GM23338 (cell line): ENCODE measurements around the gene GRHPR. TPM values are rescaled to one million over a fixed set of nuclear protein-coding genes. Genes with fewer than 3 reads are reported as not detected.

ENCODE experiments used
- ATAC-seq: fragments of 200-7000 bp; cut with Tn5 transposase; 3 replicates; pipeline ENCODE4 v1.9.1; 2020
- DNase-seq: peaks from one replicate; pipeline ENCODE4 v3.0.0-alpha.2; 2015; ENCODE audit warnings: low spot score
- H2AFZ ChIP-seq: fragments of 200-600 bp; sonication (generic); 2 replicates; pipeline ENCODE4 v1.8.0; 2016; ENCODE audit warnings: antibody characterized with exemption, mild to moderate bottlenecking, moderate library complexity
- H3F3A ChIP-seq: fragments of 200-600 bp; sonication (generic); replicated peaks from 2 replicates; pipeline ENCODE4 v1.8.0; 2017; ENCODE audit warnings: antibody characterized with exemption, mixed run types, low read depth
- H3K27ac ChIP-seq: fragments of 200-600 bp; sonication (generic); 2 replicates; pipeline ENCODE4 v1.6.1; 2016; ENCODE audit warnings: low read depth
- H3K27me3 ChIP-seq: fragments of 200-600 bp; sonication (generic); 2 replicates; pipeline ENCODE4 v1.8.0; 2016; ENCODE audit warnings: mild to moderate bottlenecking, mixed run types, moderate library complexity; ENCODE audit not compliant: insufficient read depth
- H3K36me3 ChIP-seq: fragments of 200-600 bp; sonication (generic); 2 replicates; pipeline ENCODE4 v1.8.0; 2016; ENCODE audit warnings: mild to moderate bottlenecking; ENCODE audit not compliant: insufficient read depth
- H3K4me1 ChIP-seq: fragments of 200-600 bp; sonication (generic); 2 replicates; pipeline ENCODE4 v1.8.0; 2016; ENCODE audit warnings: mild to moderate bottlenecking, moderate library complexity; ENCODE audit not compliant: insufficient read depth
- H3K4me2 ChIP-seq: fragments of 200-600 bp; sonication (generic); 2 replicates; pipeline ENCODE4 v1.7.1; 2017; ENCODE audit warnings: mixed run types
- H3K4me3 ChIP-seq: fragments of 200-600 bp; sonication (generic); 2 replicates; pipeline ENCODE4 v1.6.1; 2016; ENCODE audit warnings: mixed run types
- H3K79me2 ChIP-seq: fragments of 200-600 bp; sonication (generic); replicated peaks from 2 replicates; pipeline ENCODE4 v1.8.0; 2017; ENCODE audit warnings: mild to moderate bottlenecking; ENCODE audit not compliant: insufficient read depth
- H3K9me2 ChIP-seq: fragments of 200-600 bp; sonication (generic); 2 replicates; pipeline ENCODE4 v1.8.0; 2017; ENCODE audit not compliant: insufficient read depth
- H4K20me1 ChIP-seq: fragments of 200-600 bp; sonication (generic); replicated peaks from 2 replicates; pipeline ENCODE4 v1.8.0; 2017; ENCODE audit warnings: mild to moderate bottlenecking; ENCODE audit not compliant: insufficient read depth
- H3K27ac Mint-ChIP-seq: 2 replicates; pipeline ENCODE4 v1.8.0; 2020; ENCODE audit warnings: inconsistent platforms, mild to moderate bottlenecking, moderate library complexity, mixed read lengths
- H3K27me3 Mint-ChIP-seq: 3 replicates; pipeline ENCODE4 v1.8.0; 2022; ENCODE audit warnings: low read depth, mild to moderate bottlenecking, moderate library complexity, mixed read lengths, inconsistent platforms; ENCODE audit not compliant: insufficient read depth, poor library complexity
- H3K36me3 Mint-ChIP-seq: 3 replicates; pipeline ENCODE4 v1.8.0; 2021; ENCODE audit warnings: low read depth, mild to moderate bottlenecking, inconsistent platforms, moderate library complexity, mixed read lengths
- H3K4me1 Mint-ChIP-seq: 3 replicates; pipeline ENCODE4 v1.8.0; 2020; ENCODE audit warnings: mild to moderate bottlenecking, inconsistent platforms, mixed read lengths
- H3K4me3 Mint-ChIP-seq: 3 replicates; pipeline ENCODE4 v1.8.0; 2021; ENCODE audit warnings: moderate library complexity, mild to moderate bottlenecking, inconsistent platforms, mixed read lengths
- H3K9me3 Mint-ChIP-seq: 3 replicates; pipeline ENCODE4 v1.8.0; 2020; ENCODE audit warnings: moderate library complexity, mild to moderate bottlenecking, inconsistent platforms, mixed read lengths
- CREB1 ChIP-seq: fragments of 250-450 bp; sonication (Bioruptor Pico); IDR thresholded peaks from 2 replicates; pipeline ENCODE4 v1.5.0; 2020; ENCODE audit warnings: low read depth, mild to moderate bottlenecking, moderate library complexity
- CTCF ChIP-seq, 2 experiments: fragments of 200-600 bp in 1 of 2; sonication (generic) in 1 of 2; conservative IDR thresholded peaks; 2 replicates each; pipeline versions ENCODE4 v1.5.1 to v1.6.1; 2016 to 2017; ENCODE audit warnings: antibody characterized with exemption in 2 of 2, low read depth in 2 of 2, mild to moderate bottlenecking in 2 of 2, moderate library complexity in 1 of 2
- ETS1 ChIP-seq: IDR thresholded peaks from 2 replicates; pipeline ENCODE4 v1.6.1; 2016; ENCODE audit warnings: antibody characterized with exemption
- EZH2 ChIP-seq: fragments of 200-600 bp; sonication (generic); IDR thresholded peaks from one replicate; pipeline ENCODE4 v1.8.0; 2017; ENCODE audit warnings: antibody characterized with exemption, mild to moderate bottlenecking, low read depth; ENCODE audit not compliant: unreplicated experiment
- EZH2phosphoT487 ChIP-seq: fragments of 200-600 bp; sonication (generic); IDR thresholded peaks from one replicate; pipeline ENCODE4 v1.8.1; 2018; ENCODE audit warnings: antibody characterized with exemption; ENCODE audit not compliant: unreplicated experiment
- JUNB ChIP-seq: IDR thresholded peaks from one replicate; pipeline ENCODE4 v1.6.1; 2016; ENCODE audit warnings: antibody characterized with exemption; ENCODE audit not compliant: unreplicated experiment
- NANOG ChIP-seq: IDR thresholded peaks from 2 replicates; pipeline ENCODE4 v1.6.1; 2016; ENCODE audit warnings: antibody characterized with exemption, borderline replicate concordance
- POLR2AphosphoS5 ChIP-seq: IDR thresholded peaks from 2 replicates; pipeline ENCODE4 v1.6.1; 2016; ENCODE audit warnings: antibody characterized with exemption, low read depth
- STAT1 ChIP-seq: IDR thresholded peaks from one replicate; pipeline ENCODE4 v1.6.1; 2016; ENCODE audit warnings: antibody characterized with exemption; ENCODE audit not compliant: unreplicated experiment
- ZNF114 ChIP-seq: fragments of 250-450 bp; sonication (Bioruptor Pico); IDR thresholded peaks from 2 replicates; pipeline ENCODE4 v1.5.0; 2020; ENCODE audit warnings: mild to moderate bottlenecking, moderate library complexity
- ZNF331 ChIP-seq: fragments of 250-450 bp; sonication (Bioruptor Pico); IDR thresholded peaks from 2 replicates; pipeline ENCODE4 v1.5.0; 2020; ENCODE audit warnings: low read depth, mild to moderate bottlenecking, moderate library complexity
- ZNF462 ChIP-seq: fragments of 250-450 bp; sonication (Bioruptor Pico); IDR thresholded peaks from 2 replicates; pipeline ENCODE4 v1.5.0; 2020; ENCODE audit warnings: mild to moderate bottlenecking, moderate library complexity
- polyA plus RNA-seq: library from polyadenylated mRNA; unstranded; fragments of >200 nt; fragmentation: Nextera tagmentation; extraction: Ambion mirVana; gene quantifications from 2 replicates; pipeline ENCODE4 v1.2.1, GENCODE V29; 2016
- total RNA-seq: library from RNA; depleted of rRNA; stranded (reverse); fragments of >200 nt; shearing (Covaris generic); gene quantifications from 2 replicates; pipeline ENCODE4 v1.2.3, GENCODE V29; 2014

GRHPR gene
- total and polyA plus RNA-seq, 2 experiments from 2014 or later = 69.0 to 128 TPM

- peaks cover 24% of the 10 kb centered on the region for H3K4me1 Mint-ChIP-seq
- H3K27me3 ChIP-seq = no peaks in the 10 kb centered on the region
- no peaks in the 10 kb centered on the region for H3K27me3 Mint-ChIP-seq
- H3K4me2 ChIP-seq = no peak overlapping the region
- H3K4me3 ChIP-seq = no peak overlapping the region
- no peaks in the 10 kb centered on the region for H3K9me2 ChIP-seq
- H3K4me3 Mint-ChIP-seq = no peak overlapping the region
- no peak overlapping the region for H2AFZ ChIP-seq
- peaks cover 92% of the 10 kb centered on the region for H3K36me3 Mint-ChIP-seq
- H3K79me2 ChIP-seq = peaks cover 34% of the 10 kb centered on the region
- 0 out of 2 replicates have a peak, but pooled peaks cover 17% of the 10 kb centered on the region for H3F3A ChIP-seq
- H3K4me1 ChIP-seq = peaks cover 19% of the 10 kb centered on the region; the same call in 1 of the 2 replicates
- ATAC-seq (no peak), DNase-seq (no peak)
- peaks cover 22% of the 10 kb centered on the region for H4K20me1 ChIP-seq
- no peak overlapping the region for H3K27ac ChIP-seq
- TF ChIP-seq ETS1 (no peak), POLR2AphosphoS5 (no peak), EZH2 (no peak)
- H3K36me3 ChIP-seq = peaks cover 26% of the 10 kb centered on the region
- no peaks in the 10 kb centered on the region for H3K9me3 Mint-ChIP-seq
- H3K27ac Mint-ChIP-seq = no peak overlapping the region
These were observed 14.0 kb downstream of the GRHPR start for GRCh38 chr9:37436540-37436939.

- Histone ChIP-seq H3K36me3 (peaks cover 26% of the 10 kb centered on the region), H3F3A (0 out of 2 replicates have a peak, but pooled peaks cover 17% of the 10 kb centered on the region), H3K27me3 (no peaks in the 10 kb centered on the region), H3K4me2 (no peak overlapping the region), H3K4me1 (peaks cover 19% of the 10 kb centered on the region; the same call in 1 of the 2 replicates), H2AFZ (no peak overlapping the region), H3K79me2 (peaks cover 34% of the 10 kb centered on the region), H3K9me2 (no peaks in the 10 kb centered on the region), H3K27ac (no peak overlapping the region), H3K4me3 (no peak overlapping the region), H4K20me1 (peaks cover 22% of the 10 kb centered on the region)
- H3K4me1 Mint-ChIP-seq = peaks cover 24% of the 10 kb centered on the region
- no peak for DNase-seq
- H3K36me3 Mint-ChIP-seq = peaks cover 93% of the 10 kb centered on the region
- H3K27ac Mint-ChIP-seq = no peak overlapping the region
- no peaks in the 10 kb centered on the region for H3K9me3 Mint-ChIP-seq
- no peak overlapping the region for H3K4me3 Mint-ChIP-seq
- no peaks in the 10 kb centered on the region for H3K27me3 Mint-ChIP-seq
- ATAC-seq = no peak
- TF ChIP-seq STAT1 = no peak
- no peak for TF ChIP-seq POLR2AphosphoS5
- TF ChIP-seq ZNF114 (CRISPR knock-in tag) = no peak
- no peak for TF ChIP-seq ZNF331 (CRISPR knock-in tag)
- no peak for TF ChIP-seq NANOG
- no peak for TF ChIP-seq ZNF462 (CRISPR knock-in tag)
- TF ChIP-seq CREB1 (CRISPR knock-in tag) = no peak
- no peak for TF ChIP-seq EZH2phosphoT487
- no peak for TF ChIP-seq CTCF (conservative IDR thresholded peaks at IDR 0.05; ENCODE audit: low read depth in 2 of 2)
- no peak for TF ChIP-seq EZH2
- TF ChIP-seq JUNB = no peak
- no peak for TF ChIP-seq ETS1
These were observed 14.5 kb downstream of the GRHPR start for GRCh38 chr9:37437010-37437409.
